ENCODE data around the gene TRIM32.

The TRIM32 gene

DNA sequence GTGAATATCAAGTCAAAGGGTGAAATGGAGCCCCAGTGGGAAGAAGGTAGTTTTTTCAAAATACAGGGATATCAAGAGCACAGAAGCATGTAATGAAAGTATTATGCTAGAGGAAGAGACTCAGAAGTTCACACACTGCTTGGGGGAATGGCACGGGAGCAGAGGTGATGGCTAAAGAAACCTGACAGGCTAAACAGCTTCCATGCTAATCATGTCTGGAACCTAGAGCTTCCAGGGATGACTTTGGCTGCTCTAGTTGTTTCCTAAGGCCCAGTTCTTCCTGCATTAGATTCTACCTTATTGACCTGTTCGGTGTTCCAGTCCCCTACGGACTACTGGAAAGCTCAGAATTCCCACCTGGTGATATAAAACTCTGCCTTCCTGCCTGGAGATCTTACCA, 34.3 kb downstream of the TRIM32 start:
- Histone ChIP-seq H3K36me3 (ENCODE audit: control insufficient read depth, insufficient read depth, low read length) (no peaks in the 10 kb centered on the region), H3K27me3 (replicated peaks; ENCODE audit: control insufficient read depth, insufficient read depth, low read length, poor library complexity, severe bottlenecking) (no peaks in the 10 kb centered on the region), H3K4me1 (ENCODE audit: control insufficient read depth, insufficient read depth, low read length, poor library complexity, severe bottlenecking) (no peaks in the 10 kb centered on the region), H3K4me3 (ENCODE audit: insufficient read depth, low read depth, low read length, poor library complexity, severe bottlenecking) (no peak overlapping the region), H3K27ac (ENCODE audit: insufficient read depth, low read length, poor library complexity, severe bottlenecking) (no peak overlapping the region), H3K9me3 (ENCODE audit: control insufficient read depth, low read length) (no peaks in the 10 kb centered on the region)
- no peak for DNase-seq

DNA sequence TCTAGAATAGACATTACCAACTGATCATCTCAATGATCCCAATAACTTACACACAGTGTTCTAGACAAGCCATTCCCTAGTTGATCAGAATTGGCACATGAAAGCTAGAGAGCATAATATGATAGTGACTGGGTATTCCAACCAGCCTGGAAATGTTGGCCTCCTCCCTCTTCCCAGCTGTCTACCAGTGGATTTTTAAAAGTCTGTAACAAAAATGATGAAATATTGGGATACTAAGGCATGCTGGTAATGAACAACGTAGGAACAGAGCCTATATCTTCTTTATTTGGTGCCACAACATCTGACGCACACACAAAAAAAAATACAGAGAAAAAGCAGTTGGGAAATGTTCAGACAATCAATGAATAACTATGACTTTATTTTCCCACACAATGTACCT, 34.8 kb downstream of the TRIM32 start:
- no peaks in the 10 kb centered on the region for H3K27me3 ChIP-seq (replicated peaks; ENCODE audit: control insufficient read depth, insufficient read depth, low read length, poor library complexity, severe bottlenecking)
- no peak overlapping the region for H3K27ac ChIP-seq (ENCODE audit: insufficient read depth, low read length, poor library complexity, severe bottlenecking)
- DNase-seq: no peak
- no peaks in the 10 kb centered on the region for H3K36me3 ChIP-seq (ENCODE audit: control insufficient read depth, insufficient read depth, low read length)
- H3K9me3 ChIP-seq (ENCODE audit: control insufficient read depth, low read length): no peaks in the 10 kb centered on the region
- no peaks in the 10 kb centered on the region for H3K4me1 ChIP-seq (ENCODE audit: control insufficient read depth, insufficient read depth, low read length, poor library complexity, severe bottlenecking)
- H3K4me3 ChIP-seq (ENCODE audit: insufficient read depth, low read depth, low read length, poor library complexity, severe bottlenecking): no peak overlapping the region

DNA sequence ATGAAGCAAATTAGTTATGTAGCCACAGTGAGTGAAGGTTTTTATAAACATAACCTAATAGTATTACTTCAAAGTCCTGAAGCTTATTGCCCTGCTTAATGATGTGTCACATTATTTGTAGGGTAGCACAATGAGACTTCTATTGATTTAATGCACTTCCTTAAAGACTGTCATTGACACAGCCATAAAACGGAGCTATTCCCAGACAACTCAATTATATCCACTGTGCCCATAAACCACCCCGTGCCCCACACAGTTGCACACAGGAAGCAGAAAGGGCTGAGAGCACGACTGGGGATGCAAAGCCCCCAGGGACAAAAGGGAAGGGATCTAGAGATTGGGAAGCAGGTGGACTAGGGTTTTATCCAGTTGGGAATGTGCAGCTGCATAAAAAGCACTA, 37.0 kb downstream of the TRIM32 start:
- DNase-seq: no peak
- Histone ChIP-seq H3K27me3 (replicated peaks; ENCODE audit: control insufficient read depth, insufficient read depth, low read length, poor library complexity, severe bottlenecking) (no peaks in the 10 kb centered on the region), H3K4me3 (ENCODE audit: insufficient read depth, low read depth, low read length, poor library complexity, severe bottlenecking) (no peak overlapping the region), H3K36me3 (ENCODE audit: control insufficient read depth, insufficient read depth, low read length) (no peaks in the 10 kb centered on the region), H3K9me3 (ENCODE audit: control insufficient read depth, low read length) (no peaks in the 10 kb centered on the region), H3K27ac (ENCODE audit: insufficient read depth, low read length, poor library complexity, severe bottlenecking) (no peak overlapping the region), H3K4me1 (ENCODE audit: control insufficient read depth, insufficient read depth, low read length, poor library complexity, severe bottlenecking) (no peaks in the 10 kb centered on the region)

DNA sequence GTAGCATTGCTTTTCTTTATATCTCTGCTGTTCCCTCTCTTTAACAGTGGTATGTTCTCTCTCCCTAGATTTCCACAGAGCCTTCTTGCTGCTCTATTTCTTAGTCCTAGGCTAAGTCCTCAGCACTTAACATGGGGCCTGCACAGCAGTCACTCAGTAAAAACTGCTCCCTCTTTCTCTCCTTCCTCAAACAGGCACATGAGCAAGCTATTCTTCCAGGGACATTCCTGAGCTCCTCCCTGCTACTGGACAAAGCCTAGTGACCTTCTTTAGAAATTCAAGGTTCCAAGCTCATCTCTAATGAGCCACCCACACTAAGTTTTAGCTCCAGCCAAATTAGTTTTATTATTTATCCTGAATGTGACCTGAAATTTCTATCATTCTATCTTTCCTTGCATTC, 39.5 kb downstream of the TRIM32 start:
- no peak overlapping the region for H3K27ac ChIP-seq (ENCODE audit: insufficient read depth, low read length, poor library complexity, severe bottlenecking)
- no peak overlapping the region for H3K4me3 ChIP-seq (ENCODE audit: insufficient read depth, low read depth, low read length, poor library complexity, severe bottlenecking)
- H3K36me3 ChIP-seq (ENCODE audit: control insufficient read depth, insufficient read depth, low read length): no peaks in the 10 kb centered on the region
- H3K9me3 ChIP-seq (ENCODE audit: control insufficient read depth, low read length): no peaks in the 10 kb centered on the region
- H3K27me3 ChIP-seq (replicated peaks; ENCODE audit: control insufficient read depth, insufficient read depth, low read length, poor library complexity, severe bottlenecking): no peaks in the 10 kb centered on the region
- H3K4me1 ChIP-seq (ENCODE audit: control insufficient read depth, insufficient read depth, low read length, poor library complexity, severe bottlenecking): no peaks in the 10 kb centered on the region
- DNase-seq: no peak

DNA sequence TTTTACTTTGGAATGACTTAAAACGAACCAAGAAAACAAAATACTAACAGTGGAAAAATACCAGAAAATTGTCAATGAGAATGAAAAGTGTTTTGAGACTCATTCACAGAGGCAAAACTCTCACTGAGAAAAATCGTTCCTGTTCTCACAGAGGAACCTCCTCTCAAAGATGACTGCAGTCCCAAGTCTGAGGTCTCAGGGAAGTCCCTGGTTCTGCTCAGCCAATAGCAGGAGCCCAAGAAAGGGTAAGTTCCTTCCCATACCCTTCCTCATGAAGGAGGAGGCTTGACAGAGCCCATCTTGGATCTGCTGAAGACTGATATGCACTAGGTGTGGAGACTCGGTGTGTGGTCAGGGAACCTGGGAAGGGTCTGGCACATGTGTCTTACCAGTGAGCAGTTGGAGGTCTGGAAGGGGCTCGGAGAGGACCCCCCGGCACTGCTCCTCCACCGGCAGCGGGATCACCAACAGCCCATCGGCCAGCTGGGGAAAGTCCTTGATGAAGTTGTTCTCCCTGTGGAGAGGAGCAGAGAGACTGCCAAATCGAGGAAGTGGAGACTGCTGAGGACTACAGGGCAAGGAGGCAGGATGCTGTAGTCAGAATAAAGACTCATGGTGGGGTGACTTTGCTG, 46.0 kb downstream of the TRIM32 start:
- H3K27me3 ChIP-seq (replicated peaks; ENCODE audit: control insufficient read depth, insufficient read depth, low read length, poor library complexity, severe bottlenecking): no peaks in the 10 kb centered on the region
- no peak for DNase-seq
- no peaks in the 10 kb centered on the region for H3K4me1 ChIP-seq (ENCODE audit: control insufficient read depth, insufficient read depth, low read length, poor library complexity, severe bottlenecking)

DNA sequence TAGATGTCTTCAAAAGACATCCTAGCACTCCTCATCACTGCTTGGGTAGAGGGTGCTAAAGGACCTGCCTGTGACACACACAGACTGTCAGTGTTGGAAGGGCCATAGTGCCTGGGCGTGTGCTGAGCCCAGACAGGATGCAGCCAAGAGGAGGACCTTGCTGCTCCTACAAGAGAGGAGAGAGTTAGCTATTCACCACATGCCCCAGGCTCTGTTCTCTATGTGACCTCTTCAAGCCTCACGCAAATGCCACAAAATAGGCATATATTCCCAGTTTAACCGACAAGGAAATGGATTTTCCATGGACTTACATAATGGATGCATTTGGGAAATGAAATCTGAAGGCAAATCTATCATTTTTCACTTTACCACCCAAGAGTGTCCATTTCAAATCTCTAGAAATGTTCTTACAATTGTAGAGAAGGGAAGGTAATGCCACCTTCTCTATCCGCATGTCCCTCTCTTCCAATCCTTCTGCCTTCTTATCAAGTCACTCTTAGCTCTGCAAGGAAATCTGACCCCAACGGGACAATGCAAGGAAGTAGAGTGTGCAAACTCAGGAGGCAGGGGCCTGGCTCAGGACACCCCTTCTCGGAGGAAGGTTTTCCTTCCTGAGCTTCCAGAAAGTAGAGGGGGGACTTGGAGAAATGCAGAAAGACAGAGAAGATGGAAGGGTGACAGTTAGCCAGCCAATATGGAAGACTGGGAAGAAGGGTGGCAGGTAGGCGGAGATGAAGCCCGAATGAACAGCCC, 49.5 kb downstream of the TRIM32 start:
- Histone ChIP-seq H3K36me3 (ENCODE audit: control insufficient read depth, insufficient read depth, low read length) (no peaks in the 10 kb centered on the region), H3K27me3 (replicated peaks; ENCODE audit: control insufficient read depth, insufficient read depth, low read length, poor library complexity, severe bottlenecking) (no peaks in the 10 kb centered on the region), H3K9me3 (ENCODE audit: control insufficient read depth, low read length) (no peaks in the 10 kb centered on the region), H3K4me1 (ENCODE audit: control insufficient read depth, insufficient read depth, low read length, poor library complexity, severe bottlenecking) (no peaks in the 10 kb centered on the region), H3K27ac (ENCODE audit: insufficient read depth, low read length, poor library complexity, severe bottlenecking) (no peak overlapping the region), H3K4me3 (ENCODE audit: insufficient read depth, low read depth, low read length, poor library complexity, severe bottlenecking) (no peak overlapping the region)
- no peak for DNase-seq

More for the DNA sequence above, 46.0 kb downstream of the TRIM32 start:
- Histone ChIP-seq H3K4me3 (ENCODE audit: insufficient read depth, low read depth, low read length, poor library complexity, severe bottlenecking) (no peak overlapping the region), H3K9me3 (ENCODE audit: control insufficient read depth, low read length) (no peaks in the 10 kb centered on the region), H3K36me3 (ENCODE audit: control insufficient read depth, insufficient read depth, low read length) (no peaks in the 10 kb centered on the region), H3K27ac (ENCODE audit: insufficient read depth, low read length, poor library complexity, severe bottlenecking) (no peak overlapping the region)

DNA sequence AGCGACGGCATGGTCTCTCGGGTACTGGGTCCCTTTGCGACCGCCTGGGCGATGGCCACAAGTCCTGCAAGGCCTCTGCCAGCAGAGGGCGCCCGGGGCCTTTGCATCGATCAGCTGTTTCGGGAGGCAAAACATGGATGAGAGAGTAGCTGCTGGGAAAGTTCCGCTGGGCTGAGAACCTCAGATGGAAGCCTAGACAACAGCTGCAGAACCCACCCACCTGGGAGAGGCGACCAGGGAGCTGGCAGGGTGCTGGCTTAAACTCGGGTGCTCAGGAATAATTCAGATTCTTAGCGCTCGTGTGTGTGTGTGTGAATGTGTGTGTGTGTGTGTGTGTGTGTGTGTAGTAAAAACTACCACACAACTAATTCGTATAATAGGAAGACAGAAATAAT, 50.0 kb downstream of the TRIM32 start:
- H3K27me3 ChIP-seq (replicated peaks; ENCODE audit: control insufficient read depth, insufficient read depth, low read length, poor library complexity, severe bottlenecking): no peaks in the 10 kb centered on the region
- no peak overlapping the region for H3K27ac ChIP-seq (ENCODE audit: insufficient read depth, low read length, poor library complexity, severe bottlenecking)
- H3K9me3 ChIP-seq (ENCODE audit: control insufficient read depth, low read length): no peaks in the 10 kb centered on the region
- H3K4me1 ChIP-seq (ENCODE audit: control insufficient read depth, insufficient read depth, low read length, poor library complexity, severe bottlenecking): no peaks in the 10 kb centered on the region
- DNase-seq: no peak
- no peak overlapping the region for H3K4me3 ChIP-seq (ENCODE audit: insufficient read depth, low read depth, low read length, poor library complexity, severe bottlenecking)
- no peaks in the 10 kb centered on the region for H3K36me3 ChIP-seq (ENCODE audit: control insufficient read depth, insufficient read depth, low read length)

DNA sequence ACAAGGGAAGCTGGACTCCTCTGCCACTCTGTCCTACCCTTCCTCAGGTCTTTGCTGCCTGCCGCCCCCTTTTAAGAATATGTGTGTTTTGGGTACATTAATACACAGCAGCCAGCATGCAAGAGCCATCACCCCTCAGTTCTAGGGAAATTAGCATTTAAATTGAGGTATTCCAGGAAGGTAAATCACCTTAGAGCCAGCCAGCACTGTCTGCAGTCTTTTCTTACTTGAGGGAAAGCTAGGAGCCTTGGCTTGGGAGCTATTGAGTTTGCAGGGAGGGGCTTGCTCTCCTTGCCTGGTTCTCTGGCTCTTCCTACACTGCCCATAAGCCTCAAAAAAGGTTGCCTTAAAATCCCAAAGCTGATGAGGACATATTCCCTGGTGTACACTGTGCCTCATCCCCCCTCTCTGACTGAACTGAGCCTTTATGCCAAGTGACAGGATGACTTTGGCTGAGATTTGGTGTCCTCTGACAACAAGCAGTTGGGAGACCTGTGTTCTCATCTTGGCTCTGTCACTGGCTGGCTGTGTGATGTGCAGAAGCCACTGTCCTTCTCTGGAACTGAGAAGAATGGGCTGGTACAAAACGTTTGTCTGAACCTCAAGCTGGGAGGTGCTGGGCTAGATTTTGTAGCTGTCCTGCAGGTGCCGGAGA, 54.1 kb downstream of the TRIM32 start:
- Histone ChIP-seq H3K27me3 (replicated peaks; ENCODE audit: control insufficient read depth, insufficient read depth, low read length, poor library complexity, severe bottlenecking) (no peaks in the 10 kb centered on the region), H3K4me1 (ENCODE audit: control insufficient read depth, insufficient read depth, low read length, poor library complexity, severe bottlenecking) (no peaks in the 10 kb centered on the region), H3K9me3 (ENCODE audit: control insufficient read depth, low read length) (no peaks in the 10 kb centered on the region), H3K36me3 (ENCODE audit: control insufficient read depth, insufficient read depth, low read length) (no peaks in the 10 kb centered on the region), H3K4me3 (ENCODE audit: insufficient read depth, low read depth, low read length, poor library complexity, severe bottlenecking) (no peak overlapping the region), H3K27ac (ENCODE audit: insufficient read depth, low read length, poor library complexity, severe bottlenecking) (no peak overlapping the region)
- DNase-seq: no peak

DNA sequence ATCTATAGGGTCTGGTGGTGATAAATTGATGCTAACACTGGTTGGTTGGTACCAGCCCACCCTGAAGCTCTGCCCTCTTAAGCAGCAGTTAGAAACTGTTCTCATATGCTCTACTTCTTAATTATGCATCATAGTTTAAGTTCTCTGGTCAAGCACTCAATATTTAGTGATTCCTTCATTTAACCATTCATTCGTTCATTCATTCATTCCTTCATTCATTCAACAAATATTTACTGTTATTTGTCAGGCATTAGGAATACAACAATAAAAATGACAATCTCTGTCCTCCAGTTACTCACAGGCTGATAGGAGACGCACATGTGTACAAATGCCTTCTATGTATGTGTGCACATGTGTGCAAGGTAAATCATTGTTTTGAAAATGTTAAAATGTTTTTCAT, 54.6 kb downstream of the TRIM32 start:
- DNase-seq: no peak
- Histone ChIP-seq H3K9me3 (ENCODE audit: control insufficient read depth, low read length) (no peaks in the 10 kb centered on the region), H3K27me3 (replicated peaks; ENCODE audit: control insufficient read depth, insufficient read depth, low read length, poor library complexity, severe bottlenecking) (no peaks in the 10 kb centered on the region), H3K36me3 (ENCODE audit: control insufficient read depth, insufficient read depth, low read length) (no peaks in the 10 kb centered on the region), H3K4me1 (ENCODE audit: control insufficient read depth, insufficient read depth, low read length, poor library complexity, severe bottlenecking) (no peaks in the 10 kb centered on the region), H3K27ac (ENCODE audit: insufficient read depth, low read length, poor library complexity, severe bottlenecking) (no peak overlapping the region), H3K4me3 (ENCODE audit: insufficient read depth, low read depth, low read length, poor library complexity, severe bottlenecking) (no peak overlapping the region)

DNA sequence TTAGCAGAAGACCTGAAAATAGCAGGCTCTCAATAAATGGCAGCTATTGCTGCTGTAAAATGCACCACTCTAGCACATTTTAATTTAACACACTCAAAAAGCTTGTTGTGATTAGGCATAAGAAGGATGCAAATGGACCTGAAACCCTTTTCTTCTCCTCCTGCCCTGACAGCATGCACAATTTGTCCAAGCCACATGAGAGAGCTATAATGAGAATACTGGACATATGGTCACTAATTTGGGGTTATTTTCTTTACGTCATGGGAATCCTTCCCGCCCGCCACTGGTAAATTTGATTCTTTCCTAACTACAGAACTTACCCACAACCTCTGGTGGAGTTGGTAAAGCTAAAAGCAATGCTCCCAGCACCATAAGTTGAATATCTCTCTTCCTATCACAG, 62.1 kb downstream of the TRIM32 start:
- Histone ChIP-seq H3K27me3 (replicated peaks; ENCODE audit: control insufficient read depth, insufficient read depth, low read length, poor library complexity, severe bottlenecking) (no peaks in the 10 kb centered on the region), H3K36me3 (ENCODE audit: control insufficient read depth, insufficient read depth, low read length) (no peaks in the 10 kb centered on the region), H3K4me1 (ENCODE audit: control insufficient read depth, insufficient read depth, low read length, poor library complexity, severe bottlenecking) (no peaks in the 10 kb centered on the region), H3K4me3 (ENCODE audit: insufficient read depth, low read depth, low read length, poor library complexity, severe bottlenecking) (no peak overlapping the region), H3K9me3 (ENCODE audit: control insufficient read depth, low read length) (no peaks in the 10 kb centered on the region), H3K27ac (ENCODE audit: insufficient read depth, low read length, poor library complexity, severe bottlenecking) (no peak overlapping the region)
- no peak for DNase-seq

Data from effector memory CD4-positive, alpha-beta T cell (primary cell).